Right renal pelvis (tissue), 4 donors: Measurements from ENCODE around the gene ACTL9. TPM values are rescaled to one million over a fixed set of nuclear protein-coding genes. Genes with fewer than 3 reads are reported as not detected.

Experiments used
- DNase-seq, 4 donors: peaks; one replicate each; pipeline ENCODE4 v3.0.0-alpha.2; 2013; ENCODE audit warnings: low read depth in 4 of 4, low spot score in 3 of 4, missing footprints in 1 of 4
- polyA plus RNA-seq, 4 donors: library from polyadenylated mRNA; unstranded; fragments of 120-200 nt; gene quantifications; one replicate each; pipeline ENCODE4 v1.2.1, GENCODE V29; 2013; ENCODE audit not compliant: insufficient read length in 4 of 4

The ACTL9 gene
- polyA plus RNA-seq, 4 donors = not detected

DNA sequence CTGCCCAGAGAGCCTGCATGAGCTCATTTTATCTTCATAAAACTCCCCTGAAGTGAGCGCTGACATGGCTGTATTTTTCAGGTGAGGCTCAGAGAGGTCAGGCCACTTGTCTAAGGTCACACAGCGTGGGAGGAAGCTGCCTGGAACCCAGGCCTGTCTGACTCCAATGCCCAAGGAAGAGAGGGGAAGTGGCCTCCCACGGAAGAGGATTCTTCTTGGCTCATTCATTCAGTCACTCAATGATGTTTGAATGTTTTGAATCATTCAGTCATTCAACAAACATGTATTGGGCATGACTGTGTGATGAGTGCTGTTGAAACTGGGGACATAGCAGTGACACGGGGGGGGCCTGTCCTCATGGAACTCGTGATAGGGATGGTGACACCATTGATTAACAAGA lies 12.0 kb downstream of the ACTL9 start:
- DNase-seq = no peak

DNA sequence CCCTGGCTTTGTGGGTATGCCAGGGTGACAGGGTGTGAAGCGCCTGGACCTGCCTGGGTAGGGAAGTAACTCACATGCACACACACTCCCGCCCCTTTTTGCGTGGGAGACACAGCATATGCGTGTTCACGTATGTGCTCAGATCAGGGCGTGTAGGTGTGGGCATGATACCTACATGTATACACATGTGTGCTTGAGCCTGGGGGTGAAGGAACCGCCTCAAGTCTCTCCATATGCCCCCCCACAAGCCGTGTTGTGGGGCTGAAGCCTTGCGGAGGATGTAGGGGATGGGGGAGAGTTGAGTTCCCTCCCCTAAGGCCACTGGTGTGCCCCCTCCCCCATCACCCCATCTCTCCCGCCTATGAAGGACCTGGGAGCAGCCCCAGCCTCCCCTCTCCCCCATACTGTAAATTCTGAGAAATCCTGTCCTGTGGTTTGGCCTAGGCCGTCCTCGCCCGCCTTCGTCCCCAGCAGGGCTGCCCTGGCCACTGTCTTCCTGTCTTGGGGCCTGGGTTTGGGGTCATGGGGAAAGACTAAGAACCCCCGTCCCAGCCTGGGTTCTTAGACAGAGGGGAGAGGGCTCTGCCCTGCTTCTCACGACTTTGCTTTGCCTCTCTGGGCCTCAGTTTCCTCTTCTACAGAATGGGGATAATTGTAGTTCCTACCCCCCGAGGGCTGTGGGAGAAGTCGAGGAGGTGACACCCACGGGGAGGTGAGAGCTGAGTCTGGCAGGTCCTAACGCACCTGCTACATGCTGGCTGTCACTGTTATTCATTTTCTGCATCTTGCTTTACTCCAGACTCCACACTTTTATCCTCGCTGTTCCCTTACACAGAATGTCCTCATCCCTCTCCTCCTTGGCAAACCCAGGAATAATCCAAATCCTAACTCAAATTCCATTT lies 14.3 kb downstream of the ACTL9 start:
- no peak for DNase-seq

DNA sequence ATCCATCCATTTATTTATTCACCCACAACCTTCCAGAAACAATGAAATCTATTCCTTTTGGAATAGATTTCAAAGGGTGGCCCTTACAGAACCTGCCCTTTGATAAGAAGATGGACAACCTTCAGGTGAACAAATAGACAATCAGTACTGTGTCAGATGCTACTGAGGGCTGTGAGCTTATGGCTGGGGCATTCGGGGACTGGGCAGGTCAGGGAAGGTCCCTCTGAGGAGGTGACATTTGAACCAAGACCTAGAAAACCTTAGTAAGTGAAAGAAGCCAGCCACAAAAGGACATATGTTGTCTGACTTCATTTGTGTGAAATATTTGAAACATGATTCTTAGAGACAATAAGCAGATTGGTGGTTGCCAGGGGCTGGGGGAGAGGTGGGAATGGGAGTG lies 15.7 kb downstream of the ACTL9 start:
- no peak for DNase-seq

DNA sequence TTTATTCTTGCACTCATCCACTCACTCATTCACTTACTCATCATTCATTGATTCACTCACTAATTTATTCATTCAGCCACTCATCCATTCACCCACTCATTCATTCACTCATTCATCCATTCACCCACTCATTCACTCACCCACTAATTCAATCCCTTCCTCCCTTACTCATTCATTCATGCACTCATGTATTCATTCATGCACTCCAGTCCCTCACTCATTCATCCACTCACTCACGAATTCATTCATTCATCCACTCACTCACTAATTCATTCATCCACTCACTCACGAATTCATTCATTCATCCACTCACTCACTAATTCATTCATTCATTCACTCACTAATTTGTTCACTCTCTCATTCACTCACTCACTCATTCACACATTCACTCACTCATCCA lies 16.1 kb downstream of the ACTL9 start:
- DNase-seq = no peak

DNA sequence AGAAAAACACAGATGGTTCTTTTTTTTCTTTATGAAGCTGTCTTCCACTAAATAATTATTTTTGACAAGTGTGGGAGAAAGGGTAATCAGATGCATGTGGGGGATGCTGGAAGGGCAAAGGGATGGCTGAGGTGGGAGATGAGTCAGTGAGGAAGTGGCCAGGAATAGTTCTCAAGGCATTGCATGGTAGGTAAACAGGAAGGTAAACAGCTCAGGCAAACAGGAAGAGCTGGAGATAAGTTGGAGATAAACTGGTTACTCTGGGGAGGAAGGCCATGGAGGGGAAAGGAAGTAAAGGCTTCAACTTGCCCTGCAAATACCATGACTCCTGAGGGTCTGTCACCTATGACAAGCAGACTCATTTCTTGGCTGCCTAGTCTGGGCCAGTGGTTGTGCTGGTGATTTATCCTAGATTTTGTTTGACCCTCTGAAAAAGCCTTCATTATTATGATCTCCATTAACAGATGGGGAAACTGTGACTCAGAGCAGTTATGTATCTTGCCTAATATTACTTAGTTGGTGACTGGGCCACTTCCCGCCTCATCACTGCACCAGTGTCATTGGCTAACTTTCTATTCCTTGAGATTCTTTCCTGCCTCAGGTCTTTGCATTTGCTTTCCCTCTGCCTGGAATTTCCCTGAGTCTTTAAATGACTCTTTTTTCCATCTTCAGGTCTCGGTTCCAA lies 17.1 kb downstream of the ACTL9 start:
- no peak for DNase-seq

DNA sequence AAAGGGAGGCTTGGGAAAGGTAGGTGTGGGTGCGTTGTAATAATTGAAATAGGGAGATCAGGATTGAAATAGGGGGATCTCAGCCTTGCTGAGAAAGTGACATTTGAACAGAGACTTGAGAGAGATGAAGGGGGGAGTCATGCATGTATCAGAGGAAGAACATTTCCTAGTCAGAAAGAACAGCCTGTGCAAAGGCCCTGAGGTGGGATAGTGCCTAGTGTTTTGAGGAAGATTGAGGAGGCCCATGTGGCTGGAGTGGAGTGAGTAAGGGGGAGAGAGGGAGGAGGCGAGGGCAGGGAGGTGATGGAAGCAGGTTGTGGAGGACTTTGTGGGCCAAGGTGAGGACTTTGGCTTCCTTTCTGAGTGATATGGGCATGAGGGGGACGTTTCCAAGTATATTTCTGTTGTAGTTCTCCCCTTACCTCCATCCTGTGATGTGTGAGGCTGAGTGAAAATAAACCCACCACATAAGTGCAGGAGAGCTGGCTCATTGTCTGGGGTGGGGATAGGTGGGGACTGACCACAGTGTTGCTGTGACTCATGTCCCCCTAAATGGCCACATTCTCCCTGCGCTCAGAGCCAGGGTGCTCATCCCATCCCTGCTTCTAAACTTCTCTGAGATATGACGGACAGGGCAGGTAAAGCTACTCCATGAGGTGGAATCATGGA lies 17.8 kb downstream of the ACTL9 start:
- DNase-seq = no peak

DNA sequence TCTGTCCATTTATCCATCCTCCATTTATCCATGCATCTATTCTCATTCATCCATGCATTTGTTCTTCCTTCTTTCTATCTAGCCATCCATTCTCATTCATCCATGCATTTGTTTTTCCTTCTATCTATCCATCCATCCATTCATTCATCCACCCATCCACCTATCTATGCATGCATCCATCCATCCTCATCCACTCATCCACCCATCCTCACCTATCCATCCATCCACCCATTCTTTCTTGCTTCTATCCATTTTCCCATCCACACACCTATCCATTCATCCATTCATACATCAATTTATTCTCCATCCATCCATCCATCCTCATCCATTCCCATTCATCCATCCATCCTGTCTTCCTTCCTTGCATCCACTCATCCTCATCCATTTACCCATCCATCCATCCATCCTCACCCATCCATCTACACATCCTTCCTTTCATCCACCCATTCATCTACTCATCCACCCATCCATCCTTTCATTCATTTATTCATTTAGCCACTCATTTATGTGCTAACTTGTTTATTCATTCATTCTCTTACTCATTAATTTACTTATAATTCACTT lies 20.3 kb downstream of the ACTL9 start:
- DNase-seq = no peak

DNA sequence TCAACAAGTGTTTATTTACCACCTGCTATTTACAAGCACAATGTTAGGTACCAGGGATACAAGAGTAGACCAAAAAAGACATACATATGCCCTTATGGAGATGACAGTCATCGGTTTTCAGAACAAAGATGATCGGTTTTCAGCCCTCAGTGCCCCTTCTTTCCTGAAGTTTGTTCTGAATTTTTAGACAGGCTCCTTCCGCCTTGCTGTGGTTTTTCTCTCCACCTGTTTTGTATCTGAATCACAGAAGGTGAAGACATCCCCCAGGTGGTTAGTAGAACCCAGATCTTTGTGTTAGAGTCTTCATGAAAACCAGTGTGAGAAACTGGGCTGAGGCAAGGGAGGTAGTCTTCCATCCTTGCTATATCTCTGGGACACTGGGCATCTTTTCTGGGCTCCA lies 23.5 kb downstream of the ACTL9 start:
- DNase-seq = no peak

DNA sequence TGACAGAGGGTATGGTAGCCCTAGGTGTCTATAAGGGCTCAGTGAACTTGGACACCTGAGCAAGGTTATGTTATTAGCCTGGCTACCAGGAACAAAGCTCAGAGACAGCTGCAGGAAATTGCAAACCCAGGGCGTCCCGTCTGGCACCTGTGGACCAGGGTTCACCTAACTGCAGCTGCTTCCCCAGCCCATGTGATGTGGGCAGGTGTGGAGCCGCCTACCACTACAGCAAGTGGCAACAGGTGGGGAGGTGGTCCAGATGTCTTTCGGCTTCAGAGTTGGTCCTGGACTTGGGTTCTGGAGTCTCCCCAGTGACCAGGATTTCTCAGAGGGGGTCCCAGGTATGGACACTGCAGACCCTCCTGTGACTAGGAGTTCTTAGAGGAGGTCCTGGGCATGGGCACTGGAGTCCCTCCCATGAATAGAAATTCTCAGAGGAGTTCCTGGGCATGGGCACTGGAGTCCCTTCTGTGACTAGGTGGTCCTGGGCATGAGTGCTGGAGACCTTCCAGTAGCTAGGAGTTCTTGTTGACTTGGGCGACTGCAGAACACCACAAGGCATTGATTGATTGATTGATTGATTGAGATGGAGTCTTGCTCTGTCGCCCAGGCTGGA lies 25.2 kb downstream of the ACTL9 start:
- DNase-seq = no peak

DNA sequence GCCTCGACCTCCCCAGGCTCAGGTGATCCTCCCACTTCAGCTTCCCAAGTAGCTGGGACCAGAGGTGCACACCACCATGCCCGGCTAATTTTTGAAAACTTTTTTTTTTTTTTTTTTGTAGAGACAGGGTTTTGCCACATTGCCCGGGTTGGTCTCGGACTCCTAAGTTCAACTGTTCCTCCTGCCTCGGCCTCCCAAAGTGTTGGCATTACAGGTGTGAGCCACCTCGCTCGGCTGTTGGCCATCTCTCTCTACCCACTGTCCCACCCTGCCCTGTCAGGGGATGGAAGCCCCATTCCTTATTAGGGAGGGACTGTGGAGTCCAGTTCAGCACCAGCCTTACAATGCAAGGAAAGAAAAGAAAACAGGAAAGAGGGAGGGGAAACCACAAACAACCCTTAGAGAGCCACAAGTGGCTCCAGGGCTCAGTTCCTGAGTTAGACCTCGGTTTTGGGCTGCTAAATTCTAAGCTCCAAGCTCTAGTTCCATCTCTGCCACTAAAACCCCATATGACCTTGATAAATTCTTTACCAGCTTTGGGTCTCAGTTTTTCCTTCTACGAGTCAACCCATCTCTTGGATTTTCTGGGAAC lies 31.7 kb downstream of the ACTL9 start:
- DNase-seq = no peak

DNA sequence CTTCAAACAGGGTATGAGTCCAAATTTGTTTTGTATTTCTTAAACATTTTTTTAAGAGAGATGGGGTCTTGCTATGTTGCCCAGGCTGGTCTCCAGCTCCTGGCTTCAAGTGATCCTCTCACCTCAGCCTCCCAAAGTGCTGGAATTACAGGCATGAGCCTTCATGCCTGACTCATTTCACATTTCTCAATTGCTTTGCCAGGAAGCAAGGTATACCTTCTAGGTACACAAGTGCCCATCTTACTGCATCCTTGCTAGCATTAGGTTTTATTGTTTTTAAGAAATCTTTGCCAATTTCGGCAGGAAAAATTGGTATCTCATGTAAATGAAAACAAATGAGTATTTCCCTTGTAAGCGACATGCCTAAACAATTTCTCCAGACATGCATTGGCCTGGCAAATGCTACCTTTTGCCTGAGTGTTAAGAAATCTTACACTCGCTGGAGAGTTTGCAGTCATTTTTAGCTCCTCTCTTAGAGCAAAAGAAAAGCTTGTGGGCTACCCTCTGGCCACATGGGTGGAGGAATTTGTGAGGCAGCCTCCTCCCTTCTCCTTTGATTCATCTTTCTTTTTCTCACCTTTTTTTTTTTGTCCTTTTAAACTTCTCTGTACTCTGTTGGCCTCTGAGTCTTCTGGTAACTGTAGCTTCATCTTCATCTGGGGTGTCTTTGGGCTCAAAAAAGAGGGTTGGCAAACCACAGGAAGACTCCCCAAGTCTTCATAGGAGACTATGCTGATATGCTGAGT lies 33.0 kb downstream of the ACTL9 start:
- no peak for DNase-seq

DNA sequence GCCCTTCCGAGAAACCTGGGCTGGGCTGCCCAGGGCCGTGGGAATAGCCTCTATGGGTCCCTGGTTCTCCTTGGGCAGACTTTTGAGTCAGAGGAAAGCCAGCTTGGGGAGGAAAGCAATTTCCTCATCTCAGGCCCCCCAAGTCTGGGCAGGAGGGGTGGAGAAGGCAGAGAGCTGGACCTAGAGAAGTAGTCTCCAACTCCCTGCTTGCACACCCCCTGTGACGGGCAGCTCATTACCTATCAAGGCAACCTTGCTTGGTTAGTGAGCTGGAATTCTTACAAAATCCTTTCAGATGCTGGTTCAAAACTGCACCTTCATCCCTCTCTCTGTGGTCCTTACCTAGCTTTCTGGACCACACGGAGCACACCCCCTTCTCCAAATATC lies 33.9 kb downstream of the ACTL9 start:
- DNase-seq = no peak

DNA sequence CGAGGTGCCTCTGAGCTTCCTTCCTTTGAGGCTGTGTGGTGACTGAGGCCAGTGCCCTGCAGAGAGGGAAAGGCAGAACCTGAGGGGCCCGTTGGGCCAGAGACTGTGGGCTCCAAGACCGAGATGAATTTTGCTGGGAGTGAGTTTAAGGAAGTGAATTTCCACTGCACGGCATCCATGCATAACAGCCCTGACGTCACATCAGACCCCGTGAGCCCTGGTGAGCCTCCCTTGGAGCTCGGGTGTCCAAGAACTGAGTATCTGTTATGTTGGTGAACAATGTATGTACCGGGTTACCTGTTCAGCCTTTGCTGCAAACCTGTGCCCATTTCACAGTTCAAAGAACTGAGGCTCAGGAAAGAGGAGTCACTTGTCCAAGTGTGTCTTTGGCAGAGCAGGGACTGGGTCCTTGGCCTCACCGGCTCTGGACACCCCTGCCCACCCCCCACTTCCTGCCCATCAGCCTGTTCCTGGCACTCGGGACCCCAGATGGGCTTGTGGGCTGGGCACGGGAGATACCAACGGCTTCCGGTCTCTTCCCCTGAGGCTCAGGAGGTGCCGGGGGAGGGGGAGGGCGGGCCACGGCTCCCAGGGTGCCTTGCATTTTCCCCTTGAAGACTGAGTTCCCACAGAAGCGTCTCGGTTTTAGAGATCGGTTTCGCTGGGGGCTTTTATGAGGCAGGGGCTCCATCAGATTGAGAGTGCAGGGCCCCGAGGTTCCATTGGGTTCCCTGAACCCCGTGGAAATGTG lies 34.5 kb downstream of the ACTL9 start:
- DNase-seq = no peak

DNA sequence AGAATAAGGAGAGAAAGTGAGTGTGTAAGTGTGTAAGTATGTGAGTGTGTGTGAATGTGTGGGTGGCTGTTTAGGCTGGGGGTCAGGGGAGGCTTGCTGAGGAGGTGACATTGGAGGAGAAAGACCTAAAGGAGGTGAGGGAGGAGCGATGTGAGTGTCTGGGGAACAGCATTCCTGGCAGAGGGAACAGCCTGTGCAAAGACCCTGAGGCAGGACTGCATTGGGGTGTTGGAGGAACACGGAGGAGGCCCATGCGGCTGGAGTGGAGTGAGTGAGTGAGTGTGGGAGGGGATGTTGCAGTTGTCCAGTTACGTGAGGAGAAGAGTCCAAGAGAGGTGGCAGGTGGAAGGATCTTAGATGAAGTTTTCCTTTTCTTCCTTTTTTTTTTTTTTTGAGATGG lies 36.3 kb downstream of the ACTL9 start:
- DNase-seq = no peak

DNA sequence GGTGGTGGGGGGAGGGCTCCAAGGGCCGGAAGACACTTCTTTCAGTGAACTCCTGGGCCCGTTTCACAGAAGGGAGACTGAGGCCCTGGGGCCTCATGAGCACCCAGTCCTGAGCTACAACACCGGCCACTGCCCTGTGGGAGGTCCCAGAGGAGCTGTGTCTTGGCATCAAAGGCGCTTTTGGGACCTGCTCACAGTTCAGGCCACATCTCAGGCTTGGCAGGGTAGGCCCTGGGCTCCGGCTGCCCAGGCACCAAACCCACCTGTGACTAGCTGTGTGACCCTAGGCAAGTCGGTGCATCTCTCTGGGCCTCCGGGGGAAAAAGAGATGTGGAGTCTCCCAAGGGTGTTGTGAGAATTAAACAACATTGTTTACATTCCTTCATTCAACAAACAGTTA lies 38.7 kb downstream of the ACTL9 start:
- no peak for DNase-seq

DNA sequence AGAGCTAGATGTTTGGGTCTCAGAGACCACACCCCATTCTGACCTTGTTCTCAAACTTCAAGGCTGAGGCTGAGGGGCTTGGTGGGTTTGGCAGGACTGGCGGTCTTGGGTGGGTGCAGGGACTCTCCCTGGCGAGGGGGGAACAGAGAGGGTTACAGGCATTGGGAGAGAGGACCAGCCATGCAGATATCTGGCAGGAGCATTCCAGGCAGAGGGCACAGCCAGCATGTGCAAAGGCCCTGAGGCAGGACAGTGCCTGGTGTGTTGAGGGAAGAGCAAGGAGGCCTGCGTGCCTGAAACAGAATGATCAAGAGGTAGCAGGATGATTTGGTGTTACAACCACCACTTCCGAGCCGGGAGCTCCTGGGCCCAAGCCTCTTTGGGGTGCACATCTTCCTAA lies 40.7 kb downstream of the ACTL9 start:
- DNase-seq = no peak

DNA sequence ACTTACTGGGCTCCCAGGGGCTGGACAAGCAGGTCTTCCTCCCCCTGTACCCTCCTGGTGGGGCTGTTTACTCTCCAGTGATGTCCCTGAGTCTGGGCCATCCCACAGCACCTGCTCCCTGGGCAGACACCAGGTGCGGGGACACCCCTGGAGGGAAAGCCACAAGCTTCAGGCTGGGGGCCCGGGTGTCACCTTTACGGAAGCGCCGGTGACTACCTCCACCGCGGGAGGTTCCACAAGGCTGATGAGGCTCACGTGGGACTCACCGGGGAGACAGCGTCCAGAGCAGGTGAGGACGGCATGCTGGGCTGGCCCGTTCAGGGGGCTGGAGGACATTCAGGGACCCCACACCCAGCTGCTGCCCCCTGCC lies 43.3 kb downstream of the ACTL9 start:
- no peak for DNase-seq

DNA sequence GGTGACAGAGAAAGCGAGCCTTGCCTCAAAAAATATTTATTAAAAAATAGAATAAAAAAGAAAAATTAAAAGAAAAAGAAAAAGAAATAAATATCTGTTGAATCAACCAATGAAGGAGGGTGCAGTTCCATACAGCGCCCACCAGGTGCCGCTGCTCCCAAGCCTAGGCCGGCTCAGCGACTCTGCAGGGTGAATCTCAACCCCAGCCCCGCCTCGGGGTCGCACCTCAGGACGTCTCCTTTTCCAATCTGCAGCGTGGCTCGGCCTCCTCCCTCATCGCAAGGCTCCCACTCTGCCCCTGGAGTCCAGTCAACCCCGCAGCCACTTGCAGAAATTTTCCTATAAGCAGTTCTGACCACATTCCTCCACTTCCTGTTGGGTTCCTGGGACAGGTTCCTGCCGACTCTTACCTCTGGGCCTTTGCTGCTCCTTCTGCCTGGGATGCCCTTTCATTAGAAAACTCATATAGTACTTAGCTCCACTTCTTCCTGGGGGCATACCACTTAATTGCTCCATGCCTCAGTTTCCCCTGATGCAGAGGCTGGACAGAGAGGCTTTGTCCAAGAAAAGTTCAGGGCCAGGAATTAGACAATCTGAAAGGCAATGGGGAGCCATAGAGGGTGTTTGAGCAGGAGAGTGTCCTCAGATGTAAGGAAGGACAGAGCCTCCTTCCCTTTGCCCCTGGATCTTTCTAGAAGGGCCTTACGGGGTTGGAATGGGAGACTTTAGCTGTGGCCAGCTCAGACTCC lies 43.8 kb downstream of the ACTL9 start:
- DNase-seq = peak in 3 of 4 donors; percentile 12 to 43 (median 27)
